Activated naive CD4-positive, alpha-beta T cell treated with anti-CD3 and anti-CD28 coated beads for 36 hours (primary cell): Measurements from ENCODE around the gene MBNL1. TPM values are rescaled to one million over a fixed set of nuclear protein-coding genes. Genes with fewer than 3 reads are reported as not detected.

Source experiments
- CTCF ChIA-PET: fragments of 350-600 bp; sonication (Branson Sonifier 250); formaldehyde crosslinking; loops from one replicate; lab custom pipeline; 2021; ENCODE audit warnings: antibody characterized with exemption; lab: Charles Lee
- DNase-seq: peaks from one replicate; pipeline ENCODE4 v3.0.0-alpha.2; 2020
- H3K27ac Mint-ChIP-seq: one replicate; pipeline ENCODE4 v1.8.0; 2021; ENCODE audit warnings: mild to moderate bottlenecking, mixed read lengths
- H3K27me3 Mint-ChIP-seq: one replicate; pipeline ENCODE4 v1.8.0; 2021; ENCODE audit warnings: low read depth, mixed read lengths
- H3K36me3 Mint-ChIP-seq: one replicate; pipeline ENCODE4 v1.8.0; 2021; ENCODE audit warnings: low read depth, mixed read lengths
- H3K4me1 Mint-ChIP-seq: one replicate; pipeline ENCODE4 v1.8.0; 2021; ENCODE audit warnings: low read depth, mixed read lengths
- H3K4me3 Mint-ChIP-seq: one replicate; pipeline ENCODE4 v1.8.0; 2021; ENCODE audit warnings: mild to moderate bottlenecking, moderate library complexity, mixed read lengths
- H3K9me3 Mint-ChIP-seq: one replicate; pipeline ENCODE4 v1.8.0; 2021; ENCODE audit warnings: mixed read lengths
- intact Hi-C: fragments of 100-400 bp; cut with micrococcal nuclease; formaldehyde crosslinking; loops from one replicate; pipeline ENCODE4 v1.15.1; 2023
- total RNA-seq, 2 experiments: library from RNA; stranded (reverse); gene quantifications; one replicate each; pipeline ENCODE4 v1.2.3, GENCODE V29; 2021

Gene MBNL1
- total RNA-seq, 2 experiments from 2014 or later: 387 to 391 TPM

DNA sequence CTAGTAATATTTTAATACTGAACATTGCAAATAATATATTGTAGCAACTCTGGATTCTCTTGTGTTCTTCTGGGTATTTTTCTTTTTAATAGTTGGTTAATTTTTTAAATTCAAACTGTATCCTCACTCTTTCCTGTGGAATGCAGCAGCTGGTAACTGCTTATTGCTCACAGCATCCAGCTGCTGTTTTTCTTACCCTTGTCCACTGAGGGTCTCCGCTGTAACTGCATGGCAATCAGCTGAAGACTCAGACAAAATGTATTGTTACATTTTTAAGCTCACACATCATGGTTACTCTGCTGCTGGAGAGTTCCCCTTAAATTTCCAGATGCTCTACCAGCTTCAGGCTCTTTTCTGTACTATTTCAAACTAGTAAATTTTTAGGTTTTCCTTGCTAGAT lies 227.6 kb downstream of the MBNL1 start:
- intact Hi-C loops: no loop called here
- H3K27me3 Mint-ChIP-seq: no peaks in the 10 kb centered on the region
- no peak overlapping the region for H3K27ac Mint-ChIP-seq
- CTCF ChIA-PET: no interaction called here
- H3K36me3 Mint-ChIP-seq: no peaks in the 10 kb centered on the region
- no peaks in the 10 kb centered on the region for H3K9me3 Mint-ChIP-seq
- H3K4me3 Mint-ChIP-seq: no peak overlapping the region
- H3K4me1 Mint-ChIP-seq: peaks cover 11% of the 10 kb centered on the region
- DNase-seq: no peak

DNA sequence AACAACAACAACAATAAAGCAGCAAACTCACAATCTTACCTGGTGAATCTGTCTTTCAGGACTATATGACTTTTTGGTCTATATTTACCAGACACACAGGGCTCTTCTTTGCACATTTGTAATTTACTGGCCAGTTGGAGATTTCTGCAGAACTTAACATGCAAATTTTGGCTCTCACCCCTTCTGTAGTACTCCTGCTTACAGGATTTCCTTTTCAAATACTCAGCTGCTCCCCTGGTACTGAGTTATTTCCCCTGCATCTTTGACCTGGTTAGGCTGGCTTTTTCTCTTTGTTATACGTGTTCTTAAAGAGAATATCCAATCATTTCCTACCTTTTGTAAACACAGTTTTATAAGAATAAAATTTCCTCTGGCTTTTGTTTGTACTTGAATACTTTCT lies 228.0 kb downstream of the MBNL1 start:
- H3K36me3 Mint-ChIP-seq: no peaks in the 10 kb centered on the region
- CTCF ChIA-PET: no interaction called here
- H3K27ac Mint-ChIP-seq: no peak overlapping the region

DNA sequence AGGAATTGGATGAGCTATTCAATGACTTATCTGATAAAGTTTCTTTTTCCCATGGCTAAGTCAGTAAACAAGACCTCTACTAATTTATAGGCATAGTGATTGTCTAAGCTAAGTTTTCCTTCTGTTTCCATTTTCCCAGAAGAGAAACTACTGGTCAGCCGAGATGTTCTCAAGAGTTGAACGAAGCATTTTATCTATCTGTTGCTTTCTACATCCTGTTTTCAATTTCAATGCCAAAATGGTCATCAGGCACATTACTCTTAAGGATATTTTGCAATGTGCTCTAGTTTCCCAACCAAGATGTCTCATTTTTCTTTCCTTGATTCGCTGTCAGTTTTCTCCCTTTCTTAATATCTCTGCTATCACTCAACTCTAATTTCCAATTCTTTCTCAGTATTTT lies 228.7 kb downstream of the MBNL1 start:
- Mint-ChIP-seq H3K4me3 (no peak overlapping the region), H3K4me1 (peaks cover 11% of the 10 kb centered on the region), H3K9me3 (peaks cover 2% of the 10 kb centered on the region), H3K36me3 (no peaks in the 10 kb centered on the region), H3K27me3 (no peaks in the 10 kb centered on the region), H3K27ac (no peak overlapping the region)
- CTCF ChIA-PET: no interaction called here
- no peak for DNase-seq
- intact Hi-C loops: no loop called here

More for the DNA sequence above, 228.0 kb downstream of the MBNL1 start:
- no peak overlapping the region for H3K4me3 Mint-ChIP-seq
- H3K4me1 Mint-ChIP-seq: peaks cover 11% of the 10 kb centered on the region
- no peaks in the 10 kb centered on the region for H3K27me3 Mint-ChIP-seq
- intact Hi-C loops: no loop called here
- no peaks in the 10 kb centered on the region for H3K9me3 Mint-ChIP-seq
- DNase-seq: no peak

DNA sequence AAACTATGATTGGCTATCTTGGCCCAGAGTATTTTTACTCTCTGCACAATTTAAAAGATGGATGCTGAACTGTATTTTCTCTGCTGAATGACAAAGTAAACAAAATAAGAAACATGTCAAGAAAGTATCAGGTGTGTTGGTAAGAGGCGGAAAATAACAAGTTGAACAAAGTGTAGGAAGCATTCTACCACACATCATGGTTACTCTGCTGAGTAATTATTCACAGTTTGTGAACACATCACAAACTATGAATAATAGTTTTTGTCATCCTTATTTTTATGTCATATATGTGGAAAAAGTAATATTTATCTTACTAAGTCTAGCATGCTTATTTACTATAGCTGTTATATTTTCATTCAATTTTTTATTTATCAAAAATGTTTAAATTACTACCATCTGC lies 229.2 kb downstream of the MBNL1 start:
- CTCF ChIA-PET: no interaction called here
- peaks cover 11% of the 10 kb centered on the region for H3K4me1 Mint-ChIP-seq
- no peaks in the 10 kb centered on the region for H3K36me3 Mint-ChIP-seq
- intact Hi-C loops: no loop called here
- H3K27ac Mint-ChIP-seq: no peak overlapping the region
- H3K9me3 Mint-ChIP-seq: peaks cover 2% of the 10 kb centered on the region
- H3K27me3 Mint-ChIP-seq: no peaks in the 10 kb centered on the region
- H3K4me3 Mint-ChIP-seq: no peak overlapping the region
- DNase-seq: no peak

DNA sequence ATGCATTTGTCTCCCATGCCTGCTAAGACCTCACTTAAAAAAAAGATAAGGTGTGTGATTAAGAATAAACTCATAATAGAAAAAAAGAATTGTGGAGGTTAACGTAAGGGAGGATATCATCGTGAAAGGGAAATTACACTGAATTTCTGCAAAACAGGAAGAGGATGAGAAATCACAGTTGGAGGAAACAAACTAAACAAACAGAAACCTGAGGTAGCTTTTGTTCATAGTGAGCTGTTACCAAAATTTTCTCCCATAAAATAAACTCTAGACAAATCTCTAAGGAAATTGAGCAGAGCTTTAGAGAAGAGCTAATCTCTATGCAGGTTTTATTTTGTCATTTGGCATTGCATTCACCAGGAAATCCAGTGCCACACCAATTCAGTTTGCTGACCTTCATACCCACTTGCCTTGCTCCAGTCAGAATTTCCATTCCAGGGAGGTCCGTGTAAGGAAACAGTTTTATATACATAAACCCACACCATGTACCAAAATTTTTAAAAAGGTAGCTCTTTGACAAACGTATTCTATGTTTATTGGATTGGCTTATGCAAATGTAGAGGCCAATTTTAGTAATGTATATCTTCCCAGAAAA lies 231.2 kb downstream of the MBNL1 start:
- no peak overlapping the region for H3K27ac Mint-ChIP-seq
- no peaks in the 10 kb centered on the region for H3K36me3 Mint-ChIP-seq
- H3K4me1 Mint-ChIP-seq: peaks cover 11% of the 10 kb centered on the region
- intact Hi-C loops: no loop called here
- peaks cover 2% of the 10 kb centered on the region for H3K9me3 Mint-ChIP-seq
- no peaks in the 10 kb centered on the region for H3K27me3 Mint-ChIP-seq
- CTCF ChIA-PET: interaction anchor here (1.1 kb wide), 1 partner anchor 74 kb away, joined by 3 read pairs; no protein-coding TSS in a partner anchor
- H3K4me3 Mint-ChIP-seq: no peak overlapping the region
- no peak for DNase-seq

DNA sequence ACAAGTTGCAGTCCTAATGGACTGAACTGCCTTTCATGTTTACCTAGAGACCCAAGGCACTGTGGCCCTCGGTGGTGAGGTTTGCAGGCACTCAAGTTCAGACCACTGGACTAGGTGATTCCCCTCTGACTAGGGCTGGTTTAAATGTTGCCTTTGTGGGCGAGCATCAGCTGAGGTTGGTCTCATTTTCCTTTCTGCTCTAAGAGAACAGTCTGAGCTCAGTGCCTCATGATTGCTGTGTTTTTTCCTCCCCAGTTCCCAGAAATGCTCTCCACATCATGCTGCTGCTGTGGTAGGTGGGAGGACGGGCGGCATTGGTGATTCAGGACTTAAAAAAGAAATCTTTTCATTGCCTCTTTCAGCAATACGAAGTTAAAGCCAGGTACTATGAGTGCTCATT lies 237.2 kb downstream of the MBNL1 start:
- H3K4me1 Mint-ChIP-seq: peaks cover 8% of the 10 kb centered on the region
- H3K4me3 Mint-ChIP-seq: no peak overlapping the region
- CTCF ChIA-PET: interaction anchor here (1.1 to 1.3 kb wide), 3 partner anchors 17 to 68 kb away, joined by 5 to 9 read pairs (median 6); no protein-coding TSS in a partner anchor

DNA sequence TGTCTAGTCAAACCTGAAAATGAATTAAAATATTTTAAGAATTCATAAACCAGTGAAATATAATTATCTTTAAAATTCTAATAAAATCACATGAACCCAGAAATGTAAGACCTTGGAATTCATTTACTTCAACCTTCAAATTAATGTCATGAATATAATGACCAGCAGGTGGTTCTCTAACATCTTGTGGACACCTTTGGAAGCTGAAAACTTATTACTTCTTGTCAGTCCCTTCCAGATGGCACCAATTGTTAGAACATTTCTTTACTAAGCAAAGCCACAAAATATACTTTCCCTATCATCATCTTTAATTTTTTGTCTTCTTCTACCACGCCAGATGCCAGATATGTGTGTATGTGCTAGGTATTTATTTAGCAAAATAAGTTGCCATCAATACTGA lies 240.0 kb downstream of the MBNL1 start:
- H3K36me3 Mint-ChIP-seq: no peaks in the 10 kb centered on the region
- intact Hi-C loops: loop anchor here (1.0 kb wide), 1 partner anchor 66 kb away; no protein-coding TSS in a partner anchor
- H3K9me3 Mint-ChIP-seq: no peaks in the 10 kb centered on the region
- no peak overlapping the region for H3K27ac Mint-ChIP-seq
- DNase-seq: no peak
- H3K4me3 Mint-ChIP-seq: no peak overlapping the region
- CTCF ChIA-PET: interaction anchor here (1.2 to 2.2 kb wide), 3 partner anchors 10 to 66 kb away, joined by 3 to 6 read pairs (median 3); no protein-coding TSS in a partner anchor
- peaks cover 8% of the 10 kb centered on the region for H3K4me1 Mint-ChIP-seq
- no peaks in the 10 kb centered on the region for H3K27me3 Mint-ChIP-seq

More for the DNA sequence above, 237.2 kb downstream of the MBNL1 start:
- Mint-ChIP-seq H3K36me3 (no peaks in the 10 kb centered on the region), H3K9me3 (peaks cover 2% of the 10 kb centered on the region), H3K27me3 (no peaks in the 10 kb centered on the region), H3K27ac (no peak overlapping the region)
- intact Hi-C loops: no loop called here
- DNase-seq: peak; percentile 56

DNA sequence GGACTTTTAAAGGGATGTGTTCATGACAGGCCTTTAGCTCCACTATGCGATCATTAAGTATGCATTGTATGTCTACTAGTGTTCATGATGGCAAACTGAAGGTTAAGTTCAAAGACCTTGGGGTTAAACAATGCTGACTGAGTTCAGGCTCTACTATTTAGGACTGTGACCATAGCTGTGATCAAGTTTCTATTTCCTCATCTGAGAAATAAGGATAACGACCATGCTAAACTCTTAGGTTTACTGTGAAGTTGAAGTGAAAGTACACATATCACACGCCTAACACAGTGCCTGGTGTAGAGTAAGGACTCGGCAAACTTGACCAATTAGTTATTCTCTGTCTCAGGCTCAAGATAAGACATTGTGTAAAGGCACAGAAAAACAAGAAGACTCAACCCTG lies 243.2 kb downstream of the MBNL1 start:
- Mint-ChIP-seq H3K4me1 (no peaks in the 10 kb centered on the region), H3K4me3 (no peak overlapping the region), H3K36me3 (no peaks in the 10 kb centered on the region), H3K9me3 (no peaks in the 10 kb centered on the region), H3K27me3 (no peaks in the 10 kb centered on the region), H3K27ac (no peak overlapping the region)
- CTCF ChIA-PET: interaction anchor here (1.2 kb wide), 1 partner anchor 12 kb away, joined by 5 read pairs; no protein-coding TSS in a partner anchor
- intact Hi-C loops: no loop called here
- DNase-seq: no peak

DNA sequence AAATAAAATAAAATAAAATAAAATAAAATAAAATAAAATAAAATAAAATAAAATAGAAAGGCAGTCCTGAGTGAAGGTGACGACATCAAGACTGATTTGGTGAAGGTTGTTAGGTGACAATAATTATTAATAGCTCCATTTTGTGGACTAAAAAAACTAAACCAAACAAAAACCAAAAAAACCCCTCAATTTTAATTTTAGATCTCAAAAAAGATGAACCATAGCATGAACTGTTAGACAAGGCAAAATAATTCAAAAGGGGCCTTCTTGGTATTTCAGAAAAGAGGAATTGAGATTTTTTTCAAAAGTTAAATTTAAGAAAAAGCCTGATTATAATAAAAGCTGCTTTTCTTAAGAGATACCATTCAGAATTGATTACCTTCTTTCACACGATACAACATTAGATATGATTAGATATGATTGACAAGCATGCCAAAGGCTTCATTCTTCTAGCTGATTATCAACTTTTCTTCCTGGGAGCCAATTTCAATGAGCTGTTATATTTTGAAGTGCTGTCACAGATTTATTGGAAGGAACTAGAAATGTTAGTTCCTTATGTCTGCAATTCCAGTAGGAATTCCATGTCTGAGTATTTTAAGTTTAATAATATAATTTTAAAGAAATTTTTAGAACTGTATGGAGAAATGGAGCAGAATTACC lies 244.7 kb downstream of the MBNL1 start:
- no peaks in the 10 kb centered on the region for H3K27me3 Mint-ChIP-seq
- H3K9me3 Mint-ChIP-seq: no peaks in the 10 kb centered on the region
- no peaks in the 10 kb centered on the region for H3K36me3 Mint-ChIP-seq
- intact Hi-C loops: no loop called here
- no peak for DNase-seq
- no peak overlapping the region for H3K4me3 Mint-ChIP-seq
- CTCF ChIA-PET: interaction anchor here (0.7 to 1.2 kb wide), 2 partner anchors 10 to 442 kb away, joined by 3 read pairs; no protein-coding TSS in a partner anchor
- H3K27ac Mint-ChIP-seq: no peak overlapping the region
- H3K4me1 Mint-ChIP-seq: no peaks in the 10 kb centered on the region
